Endothelial cell of umbilical vein (primary cell): ENCODE measurements around the gene ACAA1. TPM values are rescaled to one million over a fixed set of nuclear protein-coding genes. Genes with fewer than 3 reads are reported as not detected.
"Not testable (repeated sequence)": the region's sequence is repeated elsewhere in the genome, so short reads cannot be mapped to it uniquely, and the experiment has no call there.

Experiments used
- BruUV-seq: library from RNA; stranded (reverse); fragments of 400-500 nt; replicated peaks from 2 replicates; lab custom pipeline; 2021; lab: Mats Ljungman, UMichigan
- CTCF ChIA-PET: fragments of 300-600, 350-600 bp; sonication (Branson Sonifier 250); formaldehyde crosslinking; loops from one replicate; lab custom pipeline; 2021; ENCODE audit warnings: antibody characterized with exemption, inconsistent platforms; lab: Charles Lee
- POLR2A ChIA-PET: fragments of 300-600, 350-600 bp; sonication (Branson Sonifier 250); formaldehyde crosslinking; loops from one replicate; lab custom pipeline; 2021; ENCODE audit warnings: antibody characterized with exemption, inconsistent platforms; lab: Charles Lee
- DNase-seq: peaks from one replicate; pipeline ENCODE4 v3.0.0-alpha.2; 2011; ENCODE audit warnings: low read depth, low spot score
- FAIRE-seq: peaks from 2 replicates; lab custom pipeline; 2011; peaks lifted over from hg19 to GRCh38; lab: Jason Lieb, UNC
- H2AFZ ChIP-seq: 2 replicates; pipeline ENCODE4 v1.6.0; 2012; ENCODE audit warnings: low read depth, low read length, control low read depth, inconsistent platforms
- H3K27ac ChIP-seq: 2 replicates; pipeline ENCODE4 v1.5.1; 2011; ENCODE audit warnings: low read depth, mild to moderate bottlenecking, control low read depth, low read length, moderate library complexity; ENCODE audit not compliant: insufficient read depth
- H3K27me3 ChIP-seq, 2 experiments: 2 replicates each; pipeline versions ENCODE4 v1.6.0 to v1.6.1; 2011; ENCODE audit warnings: low read length in 2 of 2, mixed read lengths in 1 of 2; ENCODE audit not compliant: control insufficient read depth in 2 of 2, insufficient read depth in 2 of 2
- H3K36me3 ChIP-seq, 2 experiments: 2 replicates in 1 of 2; 3 replicates in 1 of 2; pipeline ENCODE4 v1.5.1; 2011; ENCODE audit warnings: low read length in 2 of 2, mild to moderate bottlenecking in 1 of 2, moderate library complexity in 1 of 2; ENCODE audit not compliant: control insufficient read depth in 2 of 2, insufficient read depth in 2 of 2; ENCODE audit errors: extremely low read depth in 1 of 2
- H3K4me1 ChIP-seq: 3 replicates; pipeline ENCODE4 v1.5.1; 2011; ENCODE audit warnings: mild to moderate bottlenecking, low read length; ENCODE audit not compliant: control insufficient read depth, insufficient read depth; ENCODE audit errors: extremely low read depth
- H3K4me2 ChIP-seq: 2 replicates; pipeline ENCODE4 v1.6.1; 2011; ENCODE audit warnings: low read length, control low read depth, mixed read lengths; ENCODE audit not compliant: insufficient read depth
- H3K4me3 ChIP-seq, 3 experiments: fragments of 200-600 bp in 1 of 3; sonication (generic), shearing (Covaris generic) in 1 of 3; replicated peaks in 1 of 3; 2 replicates each; pipeline ENCODE4 v1.5.1; 2011 to 2016; ENCODE audit warnings: control low read depth in 3 of 3, low read length in 3 of 3, mild to moderate bottlenecking in 2 of 3, inconsistent platforms in 1 of 3, low read depth in 1 of 3, moderate library complexity in 1 of 3; ENCODE audit not compliant: insufficient read depth in 1 of 3
- H3K79me2 ChIP-seq: 2 replicates; pipeline ENCODE4 v1.6.0; 2012; ENCODE audit warnings: low read length, inconsistent platforms; ENCODE audit not compliant: control insufficient read depth, insufficient read depth
- H3K9ac ChIP-seq: replicated peaks from 2 replicates; pipeline ENCODE3; 2011; ENCODE audit warnings: low read length, control low read depth; ENCODE audit not compliant: insufficient read depth; ENCODE audit errors: extremely low read depth
- H3K9me1 ChIP-seq: replicated peaks from 3 replicates; pipeline ENCODE4 v1.6.0; 2011; ENCODE audit warnings: mild to moderate bottlenecking, low read length; ENCODE audit not compliant: control insufficient read depth, insufficient read depth; ENCODE audit errors: extremely low read depth
- H3K9me3 ChIP-seq: replicated peaks from 2 replicates; pipeline ENCODE4 v1.5.1; 2012; ENCODE audit warnings: low read length, inconsistent platforms; ENCODE audit not compliant: control insufficient read depth, insufficient read depth
- H4K20me1 ChIP-seq: replicated peaks from 2 replicates; pipeline ENCODE3; 2011; ENCODE audit warnings: mild to moderate bottlenecking, low read length; ENCODE audit not compliant: control insufficient read depth, insufficient read depth; ENCODE audit errors: extremely low read depth
- GATA2 ChIP-seq: IDR thresholded peaks from 2 replicates; pipeline ENCODE4 v1.7.0; 2011; ENCODE audit warnings: low read depth, mild to moderate bottlenecking, moderate library complexity, mixed read lengths, low read length; ENCODE audit not compliant: insufficient read length, insufficient read depth
- MAX ChIP-seq: IDR thresholded peaks from 2 replicates; pipeline ENCODE4 v1.6.1; 2011; ENCODE audit not compliant: insufficient read depth, insufficient read length
- MYC ChIP-seq: IDR thresholded peaks from one replicate; pipeline ENCODE4 v1.6.1; 2011; ENCODE audit warnings: mild to moderate bottlenecking, low read depth, low read length
- POLR2AphosphoS5 ChIP-seq: IDR thresholded peaks from 2 replicates; pipeline ENCODE4 v1.6.1; 2012; ENCODE audit warnings: low read depth, mild to moderate bottlenecking, control low read depth, low read length, moderate library complexity; ENCODE audit not compliant: insufficient read depth
- dilution Hi-C: fragments of 300-500 bp; cut with MboI; formaldehyde crosslinking; loops from one replicate; pipeline ENCODE4 v1.15.0; 2019; ENCODE audit warnings: low sequenced_read_pairs; ENCODE audit not compliant: extremely low pct_ligation_motif_present
- intact Hi-C: fragments of 100-400 bp; cut with micrococcal nuclease; formaldehyde crosslinking; loops from one replicate; pipeline ENCODE4 v1.10.0; 2022
- polyA plus RNA-seq, 4 experiments: library from polyadenylated mRNA; depleted of rRNA in 3 of 4; stranded (reverse) in 3 of 4; unstranded in 1 of 4; fragments of >200 nt; gene quantifications; 2 replicates each; pipeline versions ENCODE4 v1.2.1 to v1.2.3, GENCODE V29; 2011 to 2012; ENCODE audit warnings: missing spikeins in 1 of 4
- total RNA-seq: library from RNA; stranded (reverse); gene quantifications from 2 replicates; pipeline ENCODE4 v1.2.3, GENCODE V29; 2021
- TF ChIP-seq, protein P1 (sequence below), 2 donors: IDR thresholded peaks; 1 replicate in 1 of 2; 2 replicates in 1 of 2; pipeline ENCODE4 v1.5.1; 2011; ENCODE audit warnings: low read length in 2 of 2, mild to moderate bottlenecking in 2 of 2, moderate library complexity in 2 of 2, control low read depth in 1 of 2, inconsistent platforms in 1 of 2, low read depth in 1 of 2; ENCODE audit not compliant: insufficient read depth in 1 of 2; ENCODE audit errors: extremely low read depth in 1 of 2

The ACAA1 gene
- total and polyA plus RNA-seq, 2 donors (not counting 3 experiments of a cell fraction or from before 2014, with no cell fraction given), result 52.1 to 53.8 TPM

DNA sequence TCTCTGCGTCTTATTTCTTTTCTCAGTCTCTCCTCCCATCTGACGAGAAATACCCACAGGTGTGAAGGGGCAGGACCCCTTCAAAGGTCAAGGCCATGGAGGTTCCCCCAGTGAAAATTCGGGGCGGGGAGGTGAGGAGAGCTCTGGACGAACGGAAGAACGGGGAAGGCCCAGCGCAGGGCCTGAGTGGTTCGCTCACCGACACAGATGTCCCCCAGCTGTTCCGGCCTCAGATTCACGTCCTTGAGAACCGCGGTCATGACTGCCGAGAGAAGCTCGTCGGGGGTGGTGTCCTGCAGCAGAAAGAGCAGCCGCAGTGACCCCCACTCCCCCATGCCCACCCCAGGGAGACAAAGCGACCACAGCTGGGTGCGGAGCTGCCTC lies 542 bp downstream of the ACAA1 start:
- peak overlapping the region; percentile 58 for H2AFZ ChIP-seq
- no peak for DNase-seq
- H3K27ac ChIP-seq, result no peak overlapping the region
- no peaks in the 10 kb centered on the region for H3K9me3 ChIP-seq
- no peaks in the 10 kb centered on the region for H4K20me1 ChIP-seq
- ChIA-PET CTCF (interaction anchor here (1.1 to 4.5 kb wide), 8 partner anchors 14 to 210 kb away, joined by 3 to 43 read pairs (median 11); partner anchors contain the start of genes OXSR1 and XYLB), POLR2A (interaction anchor here (0.8 to 2.6 kb wide), 2 partner anchors 29 to 44 kb away, joined by 3 to 22 read pairs; partner anchors contain the start of gene OXSR1)
- intact Hi-C loops (loop anchor here (2.0 to 10.0 kb wide), 7 partner anchors 96 to 518 kb away; partner anchors contain the start of gene EXOG), dilution Hi-C loops (no loop called here)
- no peak for TF ChIP-seq GATA2
- TF ChIP-seq, protein P1, sequence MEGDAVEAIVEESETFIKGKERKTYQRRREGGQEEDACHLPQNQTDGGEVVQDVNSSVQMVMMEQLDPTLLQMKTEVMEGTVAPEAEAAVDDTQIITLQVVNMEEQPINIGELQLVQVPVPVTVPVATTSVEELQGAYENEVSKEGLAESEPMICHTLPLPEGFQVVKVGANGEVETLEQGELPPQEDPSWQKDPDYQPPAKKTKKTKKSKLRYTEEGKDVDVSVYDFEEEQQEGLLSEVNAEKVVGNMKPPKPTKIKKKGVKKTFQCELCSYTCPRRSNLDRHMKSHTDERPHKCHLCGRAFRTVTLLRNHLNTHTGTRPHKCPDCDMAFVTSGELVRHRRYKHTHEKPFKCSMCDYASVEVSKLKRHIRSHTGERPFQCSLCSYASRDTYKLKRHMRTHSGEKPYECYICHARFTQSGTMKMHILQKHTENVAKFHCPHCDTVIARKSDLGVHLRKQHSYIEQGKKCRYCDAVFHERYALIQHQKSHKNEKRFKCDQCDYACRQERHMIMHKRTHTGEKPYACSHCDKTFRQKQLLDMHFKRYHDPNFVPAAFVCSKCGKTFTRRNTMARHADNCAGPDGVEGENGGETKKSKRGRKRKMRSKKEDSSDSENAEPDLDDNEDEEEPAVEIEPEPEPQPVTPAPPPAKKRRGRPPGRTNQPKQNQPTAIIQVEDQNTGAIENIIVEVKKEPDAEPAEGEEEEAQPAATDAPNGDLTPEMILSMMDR (IDR thresholded peaks at IDR 0.05; ENCODE audit: extremely low read depth in 1 of 2, insufficient read depth in 1 of 2, low read depth in 1 of 2, low read length in 2 of 2), result no peak
- no peak for TF ChIP-seq MYC
- TF ChIP-seq MAX, result no peak
- no peak for TF ChIP-seq POLR2AphosphoS5
- FAIRE-seq, result no peak
- H3K9ac ChIP-seq, result peak overlapping the region; percentile 62
- peaks cover 0 to 14% of the 10 kb centered on the region in 2 experiments for H3K36me3 ChIP-seq
- H3K4me1 ChIP-seq, result peaks cover 24% of the 10 kb centered on the region
- no peaks in the 10 kb centered on the region for H3K27me3 ChIP-seq
- H3K4me3 ChIP-seq, result peak overlapping the region; percentile 27 to 68 (median 36)
- H3K4me2 ChIP-seq, result peak overlapping the region; percentile 75
- BruUV-seq, result TSS peak; percentile 17
- H3K79me2 ChIP-seq, result peaks cover 11% of the 10 kb centered on the region
- H3K9me1 ChIP-seq, result no peaks in the 10 kb centered on the region

DNA sequence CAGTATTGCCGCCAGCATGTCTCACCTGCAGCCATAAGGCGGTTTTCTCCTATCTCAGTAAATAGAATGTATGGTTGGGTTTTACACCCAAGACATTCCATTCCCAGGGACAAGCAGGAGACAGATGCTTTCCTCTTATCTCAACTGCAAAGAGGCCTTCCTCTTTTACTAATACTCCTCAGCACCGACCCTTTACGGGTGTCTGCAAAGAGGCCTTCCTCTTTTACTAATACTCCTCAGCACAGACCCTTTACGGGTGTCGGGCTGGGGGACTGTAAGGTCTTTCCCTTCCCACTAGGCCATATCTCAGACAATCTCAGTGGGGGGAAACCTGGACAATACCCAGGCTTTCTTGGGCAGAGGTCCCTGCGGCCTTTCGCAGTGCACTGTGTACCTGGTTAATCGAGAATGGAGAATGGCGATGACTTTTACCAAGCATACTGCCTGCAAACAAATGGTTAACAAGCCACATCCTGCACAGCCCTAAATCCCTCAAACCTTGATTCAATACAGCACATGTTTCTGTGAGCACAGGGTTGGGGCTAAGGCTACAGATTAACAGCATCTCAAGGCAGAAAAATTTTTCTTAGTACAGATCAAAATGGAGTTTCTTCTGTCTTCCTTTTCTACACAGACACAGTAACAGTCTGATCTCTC lies 1.2 kb downstream of the ACAA1 start:
- Histone ChIP-seq H3K36me3 (peaks cover 0 to 11% of the 10 kb centered on the region in 2 experiments), H3K9ac (peak overlapping the region; percentile 62), H3K4me1 (peaks cover 24% of the 10 kb centered on the region), H3K4me3 (peak overlapping the region; percentile 27 to 68 (median 36)), H3K4me2 (peak overlapping the region; percentile 75), H3K79me2 (peaks cover 11% of the 10 kb centered on the region)
- DNase-seq, FAIRE-seq, dilution Hi-C loops, H4K20me1 ChIP-seq, H3K27ac ChIP-seq, H3K9me1 ChIP-seq, H2AFZ ChIP-seq, H3K27me3 ChIP-seq, BruUV-seq, H3K9me3 ChIP-seq: not testable (repeated sequence)
- intact Hi-C loops, result loop anchor here (2.0 to 10.0 kb wide), 7 partner anchors 97 to 519 kb away; partner anchors contain the start of gene EXOG
- CTCF ChIA-PET, result interaction anchor here (1.1 to 2.0 kb wide), 6 partner anchors 15 to 211 kb away, joined by 4 to 14 read pairs (median 11); partner anchors contain the start of gene XYLB
- POLR2A ChIA-PET, result interaction anchor here (2.6 kb wide), 1 partner anchor 29 kb away, joined by 22 read pairs; the partner anchor contains the start of gene OXSR1
